Inferior parietal cortex (tissue), 1 donor: Measurements from ENCODE around the gene POLN.
"Not testable (repeated sequence)": the region's sequence is repeated elsewhere in the genome, so short reads cannot be mapped to it uniquely, and the experiment has no call there.

Experiments
- DNase-seq: peaks from one replicate; pipeline ENCODE4 v3.0.0-alpha.2; 2016; ENCODE audit errors: extremely low spot score

Gene POLN

GRCh38 chr4:2220016-2220630, 21.8 kb downstream of the POLN start:
- DNase-seq, result peak; percentile 79

- no peak for DNase-seq
Measured at GRCh38 chr4:2219233-2219760, 22.6 kb downstream of the POLN start.

GRCh38 chr4:2218436-2218835, 23.5 kb downstream of the POLN start:
- no peak for DNase-seq

- DNase-seq, result no peak
Measured at GRCh38 chr4:2217726-2218125, 24.2 kb downstream of the POLN start.

- no peak for DNase-seq
Measured at GRCh38 chr4:2212831-2213230, 29.1 kb downstream of the POLN start.

GRCh38 chr4:2202789-2203188, 39.1 kb downstream of the POLN start:
- not testable (repeated sequence) for DNase-seq

- DNase-seq, result no peak
Measured at GRCh38 chr4:2194496-2194895, 47.4 kb downstream of the POLN start.

GRCh38 chr4:2193326-2193725, 48.6 kb downstream of the POLN start:
- no peak for DNase-seq

- DNase-seq, result no peak
Measured at GRCh38 chr4:2186865-2187172, 55.1 kb downstream of the POLN start.

- DNase-seq, result no peak
Measured at GRCh38 chr4:2186133-2186864, 55.6 kb downstream of the POLN start.

- no peak for DNase-seq
Measured at GRCh38 chr4:2183394-2183793, 58.5 kb downstream of the POLN start.

- no peak for DNase-seq
Measured at GRCh38 chr4:2182994-2183393, 58.9 kb downstream of the POLN start.

GRCh38 chr4:2180410-2180809, 61.5 kb downstream of the POLN start:
- DNase-seq, result no peak

- no peak for DNase-seq
Measured at GRCh38 chr4:2179717-2180116, 62.2 kb downstream of the POLN start.

- DNase-seq, result no peak
Measured at GRCh38 chr4:2178986-2179385, 62.9 kb downstream of the POLN start.

GRCh38 chr4:2177443-2178093, 64.4 kb downstream of the POLN start:
- DNase-seq, result no peak

- no peak for DNase-seq
Measured at GRCh38 chr4:2175990-2176698, 65.8 kb downstream of the POLN start.

GRCh38 chr4:2174061-2174460, 67.9 kb downstream of the POLN start:
- no peak for DNase-seq

GRCh38 chr4:2172627-2173231, 69.2 kb downstream of the POLN start:
- no peak for DNase-seq

- DNase-seq, result no peak
Measured at GRCh38 chr4:2172161-2172560, 69.8 kb downstream of the POLN start.

GRCh38 chr4:2168469-2169319, 73.2 kb downstream of the POLN start:
- no peak for DNase-seq
